SK-N-SH (cell line): ENCODE results near the gene MLF2.

ENCODE experiments used
- CTCF ChIP-seq: fragments of 200-600 bp; sonication (generic); IDR thresholded peaks from 2 replicates; pipeline ENCODE4 v1.6.1; 2017; ENCODE audit warnings: antibody characterized with exemption, mild to moderate bottlenecking, moderate library complexity
- EP300 ChIP-seq, 2 experiments: IDR thresholded peaks; 2 replicates each; pipeline versions ENCODE4 v1.4.0 to v1.6.1; 2012; ENCODE audit warnings: borderline replicate concordance in 1 of 2, low read depth in 1 of 2, low read length in 1 of 2
- EZH2phosphoT487 ChIP-seq: fragments of 200-600 bp; sonication (generic); IDR thresholded peaks from 2 replicates; pipeline ENCODE4 v1.6.1; 2017; ENCODE audit warnings: low read depth, mixed run types, mild to moderate bottlenecking, antibody characterized with exemption, moderate library complexity, borderline replicate concordance
- GABPA ChIP-seq: IDR thresholded peaks from 2 replicates; pipeline ENCODE4 v1.4.0; 2012; ENCODE audit warnings: low read depth, mild to moderate bottlenecking
- MAX ChIP-seq: IDR thresholded peaks from 2 replicates; pipeline ENCODE4 v1.4.0; 2012; ENCODE audit warnings: low read depth
- MXI1 ChIP-seq: IDR thresholded peaks from 2 replicates; pipeline ENCODE4 v1.6.1; 2012; ENCODE audit warnings: mild to moderate bottlenecking, low read depth, low read length, improper control_type of control experiment
- NFIC ChIP-seq: IDR thresholded peaks from 2 replicates; pipeline ENCODE4 v1.4.0; 2012; ENCODE audit warnings: borderline replicate concordance
- POLR2AphosphoS5 ChIP-seq: IDR thresholded peaks from 2 replicates; pipeline ENCODE4 v1.6.1; 2012; ENCODE audit warnings: low read depth, low read length
- RAD21 ChIP-seq: IDR thresholded peaks from 2 replicates; pipeline ENCODE4 v1.6.1; 2012; ENCODE audit warnings: mild to moderate bottlenecking, low read length
- YY1 ChIP-seq: IDR thresholded peaks from 2 replicates; pipeline ENCODE4 v1.4.0; 2012; ENCODE audit warnings: low read depth, mild to moderate bottlenecking

GRCh38 chr12:6754411-6754810, 1.5 kb upstream of the MLF2 start:
- TF ChIP-seq CTCF (no peak), GABPA (no peak), NFIC (no peak), EP300 (IDR thresholded peaks at IDR 0.05; ENCODE audit: borderline replicate concordance in 1 of 2, low read depth in 1 of 2, low read length in 1 of 2) (no peak), YY1 (no peak), EZH2phosphoT487 (no peak), POLR2AphosphoS5 (no peak), RAD21 (no peak), MXI1 (no peak), MAX (no peak)
